PC-3 (cell line): ENCODE measurements around the gene HOXD11. TPM values are rescaled to one million over a fixed set of nuclear protein-coding genes. Genes with fewer than 3 reads are reported as not detected.

Experiments
- ATAC-seq: fragments of 200-7000 bp; cut with Tn5 transposase; 2 replicates; pipeline ENCODE4 v1.9.1; 2020; ENCODE audit warnings: mild to moderate bottlenecking, moderate library complexity
- BruUV-seq: library from RNA; stranded (reverse); fragments of 400-500 nt; replicated peaks from 2 replicates; lab custom pipeline; 2021; lab: Mats Ljungman, UMichigan
- CTCF ChIA-PET: fragments of 300-600 bp; sonication (Branson Sonifier 250); formaldehyde crosslinking; loops from one replicate; lab custom pipeline; 2022; ENCODE audit warnings: antibody characterized with exemption; lab: Charles Lee
- POLR2A ChIA-PET: fragments of 300-600 bp; sonication (Branson Sonifier 250); formaldehyde crosslinking; loops from one replicate; lab custom pipeline; 2022; ENCODE audit warnings: antibody characterized with exemption; ENCODE audit not compliant: unreplicated experiment; lab: Charles Lee
- DNase-seq: peaks from one replicate; pipeline ENCODE4 v3.0.0-alpha.2; 2015
- H2AFZ ChIP-seq: fragments of 300-600 bp; sonication (generic); 2 replicates; pipeline ENCODE4 v1.6.0; 2016; ENCODE audit warnings: antibody characterized with exemption, low read length
- H3F3A ChIP-seq: fragments of 300-600 bp; sonication (generic); one replicate; pipeline ENCODE4 v1.6.0; 2017; ENCODE audit warnings: antibody characterized with exemption, low read length, control low read depth, mild to moderate bottlenecking; ENCODE audit not compliant: unreplicated experiment
- H3K27ac ChIP-seq: fragments of 300-600 bp; sonication (generic); 2 replicates; pipeline ENCODE4 v1.5.1; 2016; ENCODE audit warnings: mild to moderate bottlenecking, low read length
- H3K27me3 ChIP-seq: fragments of 300-600 bp; sonication (generic); 2 replicates; pipeline ENCODE4 v1.6.1; 2016; ENCODE audit warnings: low read length, mixed read lengths
- H3K36me3 ChIP-seq: fragments of 300-600 bp; sonication (generic); 2 replicates; pipeline ENCODE4 v1.6.1; 2016; ENCODE audit warnings: low read depth, mixed run types, low read length, mixed read lengths
- H3K4me1 ChIP-seq: fragments of 300-600 bp; sonication (generic); 2 replicates; pipeline ENCODE4 v1.5.1; 2016; ENCODE audit warnings: low read length; ENCODE audit not compliant: insufficient read depth
- H3K4me2 ChIP-seq: fragments of 300-600 bp; sonication (generic); 2 replicates; pipeline ENCODE4 v1.6.0; 2016; ENCODE audit warnings: low read length
- H3K4me3 ChIP-seq: fragments of 300-600 bp; sonication (generic); 2 replicates; pipeline ENCODE4 v1.5.1; 2016; ENCODE audit warnings: mild to moderate bottlenecking, low read length, mixed read lengths
- H3K79me2 ChIP-seq: fragments of 300-600 bp; sonication (generic); 2 replicates; pipeline ENCODE4 v1.6.1; 2017; ENCODE audit warnings: low read length, mixed read lengths
- H3K9ac ChIP-seq: fragments of 300-600 bp; sonication (generic); 2 replicates; pipeline ENCODE4 v1.6.0; 2016; ENCODE audit warnings: mild to moderate bottlenecking, low read length
- H3K9me2 ChIP-seq: fragments of 300-600 bp; sonication (generic); replicated peaks from 2 replicates; pipeline ENCODE4 v1.6.1; 2016; ENCODE audit warnings: mixed run types, low read length, mixed read lengths
- H3K9me3 ChIP-seq: fragments of 300-600 bp; sonication (generic); 2 replicates; pipeline ENCODE4 v1.6.1; 2016; ENCODE audit warnings: low read length, mixed read lengths
- H4K20me1 ChIP-seq: fragments of 300-600 bp; sonication (generic); 2 replicates; pipeline ENCODE4 v1.6.1; 2016; ENCODE audit warnings: low read length, mixed read lengths
- EZH2 ChIP-seq: fragments of 300-600 bp; sonication (generic); IDR thresholded peaks from one replicate; pipeline ENCODE4 v1.6.1; 2017; ENCODE audit warnings: antibody characterized with exemption, mild to moderate bottlenecking, low read length; ENCODE audit not compliant: unreplicated experiment
- EZH2phosphoT487 ChIP-seq: fragments of 300-600 bp; sonication (generic); IDR thresholded peaks from 2 replicates; pipeline ENCODE4 v1.6.1; 2018; ENCODE audit warnings: mild to moderate bottlenecking, antibody characterized with exemption, low read length, borderline replicate concordance
- intact Hi-C: fragments of 100-400 bp; cut with micrococcal nuclease; formaldehyde crosslinking; loops from 2 replicates; pipeline ENCODE4 v1.9.0; 2023
- total RNA-seq: library from RNA; depleted of rRNA; stranded (reverse); fragments of >200 nt; gene quantifications from 2 replicates; pipeline ENCODE4 v1.2.3, GENCODE V29; 2014
- TF ChIP-seq, protein P1 (sequence below): fragments of 300-600 bp; sonication (generic); conservative IDR thresholded peaks from 2 replicates; pipeline ENCODE4 v1.5.1; 2017; ENCODE audit warnings: antibody characterized with exemption, low read depth, mild to moderate bottlenecking, low read length

HOXD11 gene
- total RNA-seq, 1 experiment from 2014 or later, result not detected

DNA sequence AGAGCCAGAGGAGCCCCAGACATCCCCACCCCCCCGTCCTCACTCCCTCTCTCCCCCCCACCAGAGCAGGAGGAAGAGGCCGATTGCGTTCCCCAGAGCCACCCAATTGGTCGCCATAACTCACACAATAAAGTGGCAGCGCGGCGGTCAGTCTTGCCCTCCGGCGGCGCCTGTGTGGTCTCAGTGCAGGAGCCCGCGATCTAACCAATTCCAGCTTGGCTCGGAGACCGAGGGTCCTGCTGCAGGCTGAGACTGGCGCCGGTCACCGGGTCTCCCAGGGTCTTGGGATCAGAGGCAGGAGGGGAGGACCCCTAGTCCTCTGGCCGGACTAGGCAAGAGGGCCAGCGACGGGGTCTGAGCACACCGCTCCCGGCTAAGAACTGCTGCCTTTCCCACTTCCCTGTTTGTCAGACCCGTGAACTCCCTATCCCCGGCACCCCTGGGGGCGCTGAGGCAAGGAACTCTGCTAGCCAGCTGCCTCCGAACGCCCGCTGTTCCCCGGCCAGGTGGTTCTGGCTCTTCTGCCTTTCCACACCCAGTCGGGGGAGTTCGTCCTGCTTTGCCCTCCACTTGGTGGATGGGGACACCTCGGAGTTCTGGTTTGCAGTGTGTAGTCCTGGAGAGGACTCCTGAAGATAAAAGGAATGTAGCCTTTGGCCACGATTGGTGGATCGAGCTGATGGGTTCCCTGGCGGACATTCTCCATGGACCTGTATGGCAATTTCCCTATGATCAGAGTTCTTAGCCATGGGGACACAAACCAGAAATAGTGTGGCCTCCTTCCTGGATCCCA, 8.5 kb upstream of the HOXD11 start:
- ChIA-PET CTCF (interaction anchor here (2.5 kb wide), 1 partner anchor 408 kb away, joined by 12 read pairs; no protein-coding TSS in a partner anchor), POLR2A (interaction anchor here (0.6 kb wide), 1 partner anchor 437 kb away, joined by 3 read pairs; no protein-coding TSS in a partner anchor)
- Histone ChIP-seq H3K4me2 (peak overlapping the region; percentile 99), H3K27ac (no peak overlapping the region), H3F3A (no peaks in the 10 kb centered on the region), H3K27me3 (0 out of 2 replicates have a peak, but pooled peaks cover 3% of the 10 kb centered on the region), H3K4me1 (peaks cover 5% of the 10 kb centered on the region; the same call in 1 of the 2 replicates), H3K79me2 (no peaks in the 10 kb centered on the region), H4K20me1 (no peaks in the 10 kb centered on the region), H3K9me3 (no peaks in the 10 kb centered on the region), H3K4me3 (peak overlapping the region; percentile 88), H3K9ac (no peak overlapping the region), H3K9me2 (no peaks in the 10 kb centered on the region), H3K36me3 (no peaks in the 10 kb centered on the region), H2AFZ (0 out of 2 replicates have a peak overlapping the region, but pooled peaks have one; percentile 98)
- TF ChIP-seq EZH2phosphoT487 (no peak), EZH2 (no peak)
- TF ChIP-seq, protein P1, sequence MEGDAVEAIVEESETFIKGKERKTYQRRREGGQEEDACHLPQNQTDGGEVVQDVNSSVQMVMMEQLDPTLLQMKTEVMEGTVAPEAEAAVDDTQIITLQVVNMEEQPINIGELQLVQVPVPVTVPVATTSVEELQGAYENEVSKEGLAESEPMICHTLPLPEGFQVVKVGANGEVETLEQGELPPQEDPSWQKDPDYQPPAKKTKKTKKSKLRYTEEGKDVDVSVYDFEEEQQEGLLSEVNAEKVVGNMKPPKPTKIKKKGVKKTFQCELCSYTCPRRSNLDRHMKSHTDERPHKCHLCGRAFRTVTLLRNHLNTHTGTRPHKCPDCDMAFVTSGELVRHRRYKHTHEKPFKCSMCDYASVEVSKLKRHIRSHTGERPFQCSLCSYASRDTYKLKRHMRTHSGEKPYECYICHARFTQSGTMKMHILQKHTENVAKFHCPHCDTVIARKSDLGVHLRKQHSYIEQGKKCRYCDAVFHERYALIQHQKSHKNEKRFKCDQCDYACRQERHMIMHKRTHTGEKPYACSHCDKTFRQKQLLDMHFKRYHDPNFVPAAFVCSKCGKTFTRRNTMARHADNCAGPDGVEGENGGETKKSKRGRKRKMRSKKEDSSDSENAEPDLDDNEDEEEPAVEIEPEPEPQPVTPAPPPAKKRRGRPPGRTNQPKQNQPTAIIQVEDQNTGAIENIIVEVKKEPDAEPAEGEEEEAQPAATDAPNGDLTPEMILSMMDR, result no peak
- DNase-seq (no peak), ATAC-seq (no peak)
- intact Hi-C loops, result loop anchor here (10.0 kb wide), 1 partner anchor 1064 kb away; no protein-coding TSS in a partner anchor
- BruUV-seq, result no TSS peak

DNA sequence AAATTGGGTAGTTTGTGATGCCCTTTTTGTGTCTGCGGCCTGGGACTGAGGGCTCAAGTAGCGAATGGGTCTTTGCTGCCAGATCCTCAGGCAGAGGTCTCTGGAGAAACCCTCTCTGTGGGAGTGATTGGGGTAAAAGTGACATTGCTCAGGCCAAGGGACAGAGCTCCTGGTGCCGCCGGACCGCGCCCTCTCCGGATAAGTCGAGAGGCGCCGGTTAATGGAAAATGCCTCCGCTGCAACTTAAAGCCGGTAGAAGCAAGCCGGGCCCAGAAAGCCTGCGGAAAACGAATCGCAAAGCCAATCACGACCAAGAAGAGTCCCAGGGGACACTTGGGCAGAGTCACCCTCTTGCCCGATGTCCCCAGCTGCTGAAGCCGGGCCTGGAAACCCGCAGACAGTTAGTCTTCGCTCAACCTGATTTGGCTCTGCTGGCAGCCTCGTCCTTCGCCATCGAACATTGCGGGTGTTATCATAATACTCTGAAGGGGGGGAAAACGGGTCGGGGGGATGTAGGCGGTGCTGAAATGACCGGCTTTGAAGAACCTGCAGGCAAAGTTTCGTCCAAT, 7.8 kb upstream of the HOXD11 start:
- Histone ChIP-seq H3K4me1 (peaks cover 6% of the 10 kb centered on the region), H3F3A (no peaks in the 10 kb centered on the region), H3K79me2 (no peaks in the 10 kb centered on the region), H3K9me3 (no peaks in the 10 kb centered on the region), H3K9me2 (no peaks in the 10 kb centered on the region), H3K27ac (no peak overlapping the region), H3K9ac (no peak overlapping the region), H3K27me3 (no peaks in the 10 kb centered on the region), H3K4me3 (no peak overlapping the region), H3K36me3 (no peaks in the 10 kb centered on the region), H2AFZ (no peak overlapping the region), H3K4me2 (no peak overlapping the region), H4K20me1 (no peaks in the 10 kb centered on the region)
- intact Hi-C loops, result loop anchor here (10.0 kb wide), 1 partner anchor 1064 kb away; no protein-coding TSS in a partner anchor
- DNase-seq, result no peak
- TF ChIP-seq EZH2 (no peak), EZH2phosphoT487 (no peak)
- TF ChIP-seq, protein P1, result no peak
- ChIA-PET CTCF (no interaction called here), POLR2A (no interaction called here)
- no peak for ATAC-seq
- no TSS peak for BruUV-seq
